Stimulated activated CD4-positive, alpha-beta T cell treated with anti-CD3 and anti-CD28 coated beads, Interleukin-15, amount 100 ng/mL, for 24 hours (primary cell): Measurements from ENCODE around the gene HSPA4.
A peak's percentile ranks its signal among the peaks of the same experiment; 100 is the strongest.

ENCODE experiments used
- DNase-seq: peaks from one replicate; pipeline ENCODE4 v3.0.0-alpha.2; 2020

Gene HSPA4

GRCh38 chr5:133106761-133107572 is 55.2 kb downstream of the HSPA4 start:
- DNase-seq, result no peak

GRCh38 chr5:133108481-133108921 is 56.7 kb downstream of the HSPA4 start:
- no peak for DNase-seq

- no peak for DNase-seq
Measured at GRCh38 chr5:133109655-133110483, 58.1 kb downstream of the HSPA4 start.

- no peak for DNase-seq
Measured at GRCh38 chr5:133110709-133111108, 58.9 kb downstream of the HSPA4 start.

- DNase-seq, result peak; percentile 89
Measured at GRCh38 chr5:133111299-133111698, 59.5 kb downstream of the HSPA4 start.

GRCh38 chr5:133112026-133112660 is 60.3 kb downstream of the HSPA4 start:
- no peak for DNase-seq

GRCh38 chr5:133113331-133114061 is 61.7 kb downstream of the HSPA4 start:
- DNase-seq, result peak; percentile 78

- DNase-seq, result no peak
Measured at GRCh38 chr5:133114166-133114932, 62.5 kb downstream of the HSPA4 start.

GRCh38 chr5:133114933-133115310 is 63.1 kb downstream of the HSPA4 start:
- DNase-seq, result no peak

- no peak for DNase-seq
Measured at GRCh38 chr5:133116601-133117000, 64.8 kb downstream of the HSPA4 start.

GRCh38 chr5:133117166-133117911 is 65.5 kb downstream of the HSPA4 start:
- DNase-seq, result no peak

- DNase-seq, result no peak
Measured at GRCh38 chr5:133117912-133118445, 66.2 kb downstream of the HSPA4 start.

- DNase-seq, result no peak
Measured at GRCh38 chr5:133118741-133119140, 66.9 kb downstream of the HSPA4 start.

- no peak for DNase-seq
Measured at GRCh38 chr5:133119233-133119711, 67.5 kb downstream of the HSPA4 start.

GRCh38 chr5:133120156-133120750 is 68.4 kb downstream of the HSPA4 start:
- DNase-seq, result no peak

GRCh38 chr5:133121080-133121479 is 69.3 kb downstream of the HSPA4 start:
- no peak for DNase-seq

GRCh38 chr5:133121611-133122150 is 69.9 kb downstream of the HSPA4 start:
- no peak for DNase-seq

- no peak for DNase-seq
Measured at GRCh38 chr5:133122711-133123110, 70.9 kb downstream of the HSPA4 start.

- no peak for DNase-seq
Measured at GRCh38 chr5:133123297-133123696, 71.5 kb downstream of the HSPA4 start.

- no peak for DNase-seq
Measured at GRCh38 chr5:133124891-133125290, 73.1 kb downstream of the HSPA4 start.
